SK-N-SH treated with all-trans-retinoic acid at 6 μM for 48 hours (cell line): ENCODE measurements around the gene KCNK2.

Experiments
- ARNTL ChIP-seq: fragments of 450-650 bp; formaldehyde crosslinking; IDR thresholded peaks from 2 replicates; pipeline ENCODE4 v1.5.0; 2020; ENCODE audit warnings: low read depth, mild to moderate bottlenecking, moderate library complexity, borderline replicate concordance
- CSDC2 ChIP-seq: fragments of 250-450 bp; sonication (Bioruptor Pico); IDR thresholded peaks from 2 replicates; pipeline ENCODE4 v1.5.0; 2020; ENCODE audit warnings: mild to moderate bottlenecking, moderate library complexity
- ZFP3 ChIP-seq: fragments of 250-450 bp; sonication (Bioruptor Pico); IDR thresholded peaks from 2 replicates; pipeline ENCODE4 v1.5.0; 2020; ENCODE audit warnings: mild to moderate bottlenecking, moderate library complexity
- ZNF70 ChIP-seq: fragments of 450-650 bp; formaldehyde crosslinking; IDR thresholded peaks from 2 replicates; pipeline ENCODE4 v1.5.0; 2020; ENCODE audit warnings: mild to moderate bottlenecking, moderate library complexity
- TF ChIP-seq, protein P1 (sequence below): fragments of 250-450 bp; sonication (Bioruptor Pico); IDR thresholded peaks from 2 replicates; pipeline ENCODE4 v1.8.0; 2020; ENCODE audit warnings: mild to moderate bottlenecking, moderate library complexity, borderline replicate concordance

DNA sequence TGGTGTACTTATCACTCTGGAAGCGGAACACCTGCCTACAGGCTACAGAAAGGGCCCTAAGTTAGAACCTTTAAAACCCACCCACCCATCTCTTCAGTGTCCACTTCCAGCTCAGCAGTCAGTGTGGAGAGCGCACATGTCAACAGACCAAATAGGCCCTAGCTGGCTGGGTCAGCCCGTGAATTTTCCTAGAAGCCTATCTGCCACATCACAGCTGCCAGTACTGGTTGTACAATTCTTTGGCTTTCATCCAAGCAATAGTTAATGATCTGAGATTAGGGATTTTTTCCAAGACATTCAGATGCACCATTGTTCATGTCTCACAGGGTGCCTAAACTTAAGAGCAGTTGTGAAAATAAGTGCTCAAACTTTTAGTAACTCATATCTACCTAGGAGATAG is 197.1 kb downstream of the KCNK2 start:
- TF ChIP-seq ARNTL (CRISPR knock-in tag) (no peak), ZFP3 (no peak), CSDC2 (CRISPR knock-in tag) (no peak), ZNF70 (CRISPR knock-in tag) (no peak)
- TF ChIP-seq, protein P1, sequence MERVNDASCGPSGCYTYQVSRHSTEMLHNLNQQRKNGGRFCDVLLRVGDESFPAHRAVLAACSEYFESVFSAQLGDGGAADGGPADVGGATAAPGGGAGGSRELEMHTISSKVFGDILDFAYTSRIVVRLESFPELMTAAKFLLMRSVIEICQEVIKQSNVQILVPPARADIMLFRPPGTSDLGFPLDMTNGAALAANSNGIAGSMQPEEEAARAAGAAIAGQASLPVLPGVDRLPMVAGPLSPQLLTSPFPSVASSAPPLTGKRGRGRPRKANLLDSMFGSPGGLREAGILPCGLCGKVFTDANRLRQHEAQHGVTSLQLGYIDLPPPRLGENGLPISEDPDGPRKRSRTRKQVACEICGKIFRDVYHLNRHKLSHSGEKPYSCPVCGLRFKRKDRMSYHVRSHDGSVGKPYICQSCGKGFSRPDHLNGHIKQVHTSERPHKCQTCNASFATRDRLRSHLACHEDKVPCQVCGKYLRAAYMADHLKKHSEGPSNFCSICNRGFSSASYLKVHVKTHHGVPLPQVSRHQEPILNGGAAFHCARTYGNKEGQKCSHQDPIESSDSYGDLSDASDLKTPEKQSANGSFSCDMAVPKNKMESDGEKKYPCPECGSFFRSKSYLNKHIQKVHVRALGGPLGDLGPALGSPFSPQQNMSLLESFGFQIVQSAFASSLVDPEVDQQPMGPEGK (CRISPR knock-in tag), result no peak
